ENCODE measurements around the gene CORO1C. TPM values are rescaled to one million over a fixed set of nuclear protein-coding genes. Genes with fewer than 3 reads are reported as not detected.

The CORO1C gene
- total and polyA plus RNA-seq, 2 experiments from 2014 or later = 170 to 403 TPM

- Histone ChIP-seq H3K36me3 (ENCODE audit: low read depth) (peaks cover 38% of the 10 kb centered on the region), H3K79me2 (ENCODE audit: insufficient read depth) (peaks cover 37% of the 10 kb centered on the region), H3K4me1 (ENCODE audit: insufficient read depth) (peaks cover 57% of the 10 kb centered on the region), H3K4me3 (no peak overlapping the region), H4K20me1 (ENCODE audit: insufficient read depth) (no peaks in the 10 kb centered on the region), H3K9me2 (ENCODE audit: insufficient read depth) (no peaks in the 10 kb centered on the region), H3K9ac (no peak overlapping the region), H3F3A (ENCODE audit: insufficient read depth) (peaks cover 83% of the 10 kb centered on the region), H3K27ac (peak overlapping the region; percentile 21), H2AFZ (no peak overlapping the region), H3K9me3 (ENCODE audit: low read depth) (no peaks in the 10 kb centered on the region), H3K4me2 (ENCODE audit: unreplicated experiment) (no peak overlapping the region), H3K27me3 (replicated peaks; ENCODE audit: insufficient read depth) (no peaks in the 10 kb centered on the region)
- DNase-seq = no peak
- WGBS, 2 experiments (ENCODE audit: low coverage in 1 of 2, low lambda C conversion rate in 2 of 2, missing lambda C conversion rate in 2 of 2) = 62 to 69% methylated on average over 9 of the region's 9 CpGs
- TF ChIP-seq EZH2 (IDR thresholded peaks at IDR 0.05; ENCODE audit: insufficient read depth, poor library complexity, severe bottlenecking) = no peak
- no peak for TF ChIP-seq EZH2phosphoT487 (IDR thresholded peaks at IDR 0.05; ENCODE audit: insufficient read depth, low read depth)
- in situ Hi-C loops (cut with MboI) = no loop called here
These were observed 89.7 kb downstream of the CORO1C start for GRCh38 chr12:108641446-108642268.

- Histone ChIP-seq H3K9me3 (ENCODE audit: low read depth) (no peaks in the 10 kb centered on the region), H3K36me3 (ENCODE audit: low read depth) (peaks cover 32% of the 10 kb centered on the region), H3K27me3 (replicated peaks; ENCODE audit: insufficient read depth) (no peaks in the 10 kb centered on the region), H3K27ac (peak overlapping the region; percentile 21), H3K79me2 (ENCODE audit: insufficient read depth) (peaks cover 29% of the 10 kb centered on the region), H3K4me2 (ENCODE audit: unreplicated experiment) (no peak overlapping the region), H2AFZ (no peak overlapping the region), H3K4me1 (ENCODE audit: insufficient read depth) (peaks cover 52% of the 10 kb centered on the region), H3K9ac (no peak overlapping the region), H3K9me2 (ENCODE audit: insufficient read depth) (no peaks in the 10 kb centered on the region), H4K20me1 (ENCODE audit: insufficient read depth) (no peaks in the 10 kb centered on the region), H3F3A (ENCODE audit: insufficient read depth) (peaks cover 84% of the 10 kb centered on the region), H3K4me3 (no peak overlapping the region)
- DNase-seq = peak; percentile 52
- in situ Hi-C loops (cut with MboI) = no loop called here
- no peak for TF ChIP-seq EZH2 (IDR thresholded peaks at IDR 0.05; ENCODE audit: insufficient read depth, poor library complexity, severe bottlenecking)
- TF ChIP-seq EZH2phosphoT487 (IDR thresholded peaks at IDR 0.05; ENCODE audit: insufficient read depth, low read depth) = no peak
- WGBS, 2 experiments (ENCODE audit: low coverage in 1 of 2, low lambda C conversion rate in 2 of 2, missing lambda C conversion rate in 2 of 2) = 65 to 73% methylated on average over 10 of the region's 10 CpGs
These were observed 90.4 kb downstream of the CORO1C start for GRCh38 chr12:108640802-108641445.

- peaks cover 72% of the 10 kb centered on the region for H3F3A ChIP-seq (ENCODE audit: insufficient read depth)
- no peaks in the 10 kb centered on the region for H4K20me1 ChIP-seq (ENCODE audit: insufficient read depth)
- no peak overlapping the region for H3K4me2 ChIP-seq (ENCODE audit: unreplicated experiment)
- peaks cover 12% of the 10 kb centered on the region for H3K79me2 ChIP-seq (ENCODE audit: insufficient read depth)
- no peak for DNase-seq
- H3K27ac ChIP-seq = no peak overlapping the region
- no peaks in the 10 kb centered on the region for H3K9me3 ChIP-seq (ENCODE audit: low read depth)
- no peak overlapping the region for H2AFZ ChIP-seq
- no peak overlapping the region for H3K9ac ChIP-seq
- H3K4me1 ChIP-seq (ENCODE audit: insufficient read depth) = peaks cover 44% of the 10 kb centered on the region
- H3K27me3 ChIP-seq (replicated peaks; ENCODE audit: insufficient read depth) = no peaks in the 10 kb centered on the region
- no peak overlapping the region for H3K4me3 ChIP-seq
- no peaks in the 10 kb centered on the region for H3K9me2 ChIP-seq (ENCODE audit: insufficient read depth)
- no peak for TF ChIP-seq EZH2phosphoT487 (IDR thresholded peaks at IDR 0.05; ENCODE audit: insufficient read depth, low read depth)
- no peak for TF ChIP-seq EZH2 (IDR thresholded peaks at IDR 0.05; ENCODE audit: insufficient read depth, poor library complexity, severe bottlenecking)
- H3K36me3 ChIP-seq (ENCODE audit: low read depth) = peaks cover 18% of the 10 kb centered on the region
- in situ Hi-C loops (cut with MboI) = no loop called here
- 63% methylated on average over 11 of the region's 11 CpGs for WGBS, 2 experiments (ENCODE audit: low coverage in 1 of 2, low lambda C conversion rate in 2 of 2, missing lambda C conversion rate in 2 of 2)
These were observed 92.1 kb downstream of the CORO1C start for GRCh38 chr12:108638997-108639822.

- H3K79me2 ChIP-seq (ENCODE audit: insufficient read depth) = peaks cover 3% of the 10 kb centered on the region; the same call in 1 of the 2 replicates
- H3K9me3 ChIP-seq (ENCODE audit: low read depth) = no peaks in the 10 kb centered on the region
- H3K4me3 ChIP-seq = no peak overlapping the region
- no peaks in the 10 kb centered on the region for H3K27me3 ChIP-seq (replicated peaks; ENCODE audit: insufficient read depth)
- peaks cover 76% of the 10 kb centered on the region for H3F3A ChIP-seq (ENCODE audit: insufficient read depth)
- DNase-seq = no peak
- TF ChIP-seq EZH2phosphoT487 (IDR thresholded peaks at IDR 0.05; ENCODE audit: insufficient read depth, low read depth) (no peak), EZH2 (IDR thresholded peaks at IDR 0.05; ENCODE audit: insufficient read depth, poor library complexity, severe bottlenecking) (no peak)
- peaks cover 35% of the 10 kb centered on the region for H3K4me1 ChIP-seq (ENCODE audit: insufficient read depth)
- H4K20me1 ChIP-seq (ENCODE audit: insufficient read depth) = no peaks in the 10 kb centered on the region
- WGBS, 2 experiments (ENCODE audit: low coverage in 1 of 2, low lambda C conversion rate in 2 of 2, missing lambda C conversion rate in 2 of 2) = 36 to 42% methylated on average over 18 of the region's 18 CpGs
- H3K9ac ChIP-seq = no peak overlapping the region
- in situ Hi-C loops (cut with MboI) = no loop called here
- H3K27ac ChIP-seq = no peak overlapping the region
- no peak overlapping the region for H3K4me2 ChIP-seq (ENCODE audit: unreplicated experiment)
- no peak overlapping the region for H2AFZ ChIP-seq
- H3K36me3 ChIP-seq (ENCODE audit: low read depth) = peaks cover 8% of the 10 kb centered on the region
- H3K9me2 ChIP-seq (ENCODE audit: insufficient read depth) = no peaks in the 10 kb centered on the region
These were observed 93.0 kb downstream of the CORO1C start for GRCh38 chr12:108638141-108638827.
